GM19467 (cell line): ENCODE results near the gene GNAQ.
"Not testable (repeated sequence)": the region's sequence is repeated elsewhere in the genome, so short reads cannot be mapped to it uniquely, and the experiment has no call there.

Experiments
- ATAC-seq: cut with Tn5 transposase; IDR thresholded peaks from one replicate; pipeline ENCODE4 v1.9.1; 2021; ENCODE audit warnings: mild to moderate bottlenecking, moderate library complexity; ENCODE audit not compliant: unreplicated experiment

Gene GNAQ

DNA sequence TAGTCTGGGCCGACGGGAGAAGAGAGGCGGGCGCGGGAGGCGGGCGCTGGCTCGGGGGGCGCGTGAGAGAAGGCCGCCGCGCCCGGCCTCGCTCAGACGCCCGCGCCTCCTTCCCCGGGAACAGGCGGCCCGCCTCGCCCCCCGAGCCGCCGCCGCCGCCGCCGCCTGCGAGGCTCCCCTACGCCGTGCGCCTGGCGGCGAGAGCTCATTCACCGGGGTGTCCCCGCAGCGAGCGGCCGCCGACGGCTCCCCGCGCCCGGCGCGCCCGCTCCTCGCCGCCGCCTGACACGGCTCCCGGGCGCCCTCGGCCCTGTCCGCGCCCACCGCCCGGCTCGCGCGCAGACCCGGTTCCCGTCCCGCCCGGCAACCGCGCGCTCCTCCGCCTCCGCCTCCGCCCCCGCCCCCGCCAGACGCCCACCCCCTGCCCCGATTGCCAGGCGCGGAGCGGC is at the start of gene GNAQ:
TSS of gene GNAQ (minus strand) at position 368 of the 449 bp plus-strand sequence. CDS start 576 bp downstream, outside the sequence.
- no peak for ATAC-seq

DNA sequence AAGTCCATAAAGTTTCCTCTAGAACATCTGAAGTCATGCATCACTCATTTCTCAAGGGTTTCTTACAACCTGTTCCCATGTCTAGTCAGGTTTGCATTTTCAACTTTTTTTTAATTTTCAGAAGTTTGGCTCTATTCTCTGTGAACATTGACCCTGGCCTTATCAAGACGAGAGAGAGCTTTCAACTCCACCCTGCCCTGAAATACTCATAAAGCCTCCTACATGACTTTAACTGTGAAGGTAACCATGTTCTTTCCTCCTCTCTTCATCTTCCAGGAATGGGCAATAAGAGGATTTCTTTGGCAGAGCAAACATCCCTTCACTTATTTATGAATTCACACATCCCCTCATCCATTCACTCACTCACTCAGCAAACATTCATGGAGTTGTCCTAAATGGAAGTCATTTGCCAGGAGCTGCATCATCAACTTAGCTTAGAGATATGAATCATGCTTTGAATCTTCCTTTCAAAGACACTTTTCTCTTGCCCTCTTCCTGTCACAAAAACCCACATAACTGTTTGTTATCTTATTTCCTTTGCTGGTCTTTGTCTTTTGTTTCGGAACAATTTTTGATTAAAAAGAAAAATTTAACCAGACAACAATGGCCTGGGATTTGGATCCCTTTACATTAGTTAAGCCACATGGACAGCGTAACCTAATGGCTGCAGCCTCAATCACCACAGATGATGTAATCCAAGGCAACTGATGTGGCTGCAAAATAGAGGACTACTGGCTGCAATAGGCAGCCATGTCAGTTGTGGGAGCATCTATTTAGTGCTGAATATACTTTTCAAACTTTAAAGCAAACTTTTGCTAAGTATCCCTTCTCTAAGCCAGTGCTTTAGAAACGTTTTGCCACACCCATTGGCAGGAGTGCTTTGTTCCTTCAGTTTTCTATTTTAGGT is 43.0 kb upstream of the GNAQ start:
- no peak for ATAC-seq

DNA sequence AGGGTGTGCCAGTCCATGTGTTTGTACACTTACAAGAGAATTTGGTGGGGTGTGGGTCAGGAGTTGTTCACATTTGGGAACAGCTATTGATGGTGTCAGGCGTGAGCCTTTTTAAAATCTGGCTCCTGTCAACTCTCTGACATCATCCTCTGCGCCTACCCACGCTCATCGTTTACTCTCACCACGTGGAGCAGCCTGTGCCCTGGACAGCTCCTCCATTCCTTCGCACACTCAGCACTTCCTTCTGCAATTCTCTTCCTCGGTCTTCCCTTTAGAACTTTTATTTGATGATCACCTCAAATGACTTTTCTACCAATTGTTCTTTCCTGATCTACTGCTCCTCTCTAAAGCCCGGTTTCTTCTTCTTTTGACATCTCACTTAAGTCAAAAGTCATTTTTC is 42.1 kb upstream of the GNAQ start:
- no peak for ATAC-seq

DNA sequence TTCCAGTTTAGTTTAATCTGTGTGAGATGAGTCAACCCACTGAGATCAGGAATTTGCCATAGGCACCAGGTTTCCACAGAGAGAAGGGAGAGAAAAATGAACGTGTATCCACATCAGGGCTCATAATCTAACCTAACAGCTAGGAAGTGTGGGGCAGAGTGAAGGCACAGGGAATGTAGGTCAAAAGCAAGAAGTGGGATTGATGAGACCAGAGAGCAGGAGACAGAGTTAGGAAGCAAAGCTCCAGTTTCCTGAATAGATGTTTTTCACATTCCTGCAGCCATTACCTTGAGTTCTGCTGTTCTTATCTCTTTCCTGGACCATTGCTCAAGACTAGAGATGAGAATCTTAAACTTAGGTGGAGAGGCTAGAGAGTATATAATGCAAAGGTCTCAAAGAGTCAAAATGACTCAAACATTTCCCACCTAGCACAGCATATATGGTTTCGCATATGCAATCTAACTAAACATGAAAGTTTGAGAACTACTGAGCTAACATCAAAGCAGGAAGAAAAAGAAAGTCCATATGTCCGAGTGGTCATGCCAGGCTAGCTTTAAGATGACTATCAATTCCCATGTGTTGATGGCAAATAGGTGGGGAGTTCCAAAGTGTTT is 41.1 kb upstream of the GNAQ start:
- ATAC-seq = no peak

DNA sequence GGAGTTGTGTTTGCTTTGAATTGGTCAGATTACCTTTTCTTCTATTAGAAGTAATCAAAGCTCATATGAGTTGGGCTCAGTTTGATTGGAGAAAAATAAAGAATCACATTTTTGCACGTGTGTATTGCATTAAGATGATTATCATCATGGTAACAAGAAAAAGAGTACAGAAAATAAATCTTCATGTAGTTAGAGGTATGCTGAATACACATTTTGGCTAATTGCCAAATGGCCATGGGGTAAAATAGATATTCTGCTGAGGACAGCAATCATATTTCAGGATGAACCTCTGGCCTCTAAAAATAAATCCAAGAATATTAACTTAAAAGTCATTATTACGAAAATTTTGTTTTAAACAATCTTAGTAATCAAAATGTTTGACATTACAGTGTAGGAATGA is 38.9 kb upstream of the GNAQ start:
- ATAC-seq = no peak

DNA sequence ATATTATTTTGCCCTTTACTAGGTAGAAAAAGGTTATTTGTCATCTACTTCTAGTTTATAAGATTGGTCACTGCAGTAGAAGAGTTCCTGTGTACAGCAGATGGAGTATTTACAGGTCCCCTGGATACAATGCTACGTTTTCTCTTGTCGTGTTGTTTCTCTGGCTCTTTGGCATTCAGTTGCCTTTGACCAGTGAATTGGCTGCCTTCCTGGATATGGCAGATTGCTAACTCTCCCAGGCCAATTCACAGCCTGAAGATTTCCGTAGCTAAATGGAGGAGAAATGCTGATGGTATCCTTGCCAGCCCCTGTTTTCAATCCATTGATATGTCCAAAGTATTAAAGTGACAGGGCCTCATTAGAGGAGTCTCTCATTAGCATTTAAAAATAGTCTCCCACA is 32.5 kb upstream of the GNAQ start:
- no peak for ATAC-seq

DNA sequence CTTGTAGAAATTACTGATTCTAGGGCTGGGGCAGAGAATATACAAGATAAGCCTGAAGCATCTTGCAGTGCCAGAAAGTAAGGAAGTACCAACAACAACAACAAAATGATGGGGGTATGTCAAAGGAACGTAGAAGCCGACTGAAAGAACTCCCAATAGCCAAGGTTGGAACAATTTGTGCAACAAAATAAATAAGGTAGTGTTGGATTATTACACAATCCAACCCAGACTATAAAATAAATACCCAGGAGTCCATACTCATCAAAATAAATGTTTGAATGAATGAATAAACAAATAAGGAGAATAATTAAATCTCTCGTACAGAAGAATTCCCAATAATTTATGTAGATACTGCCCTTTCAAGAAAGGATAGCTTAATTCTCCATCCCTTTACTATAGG is 31.1 kb upstream of the GNAQ start:
- no peak for ATAC-seq

DNA sequence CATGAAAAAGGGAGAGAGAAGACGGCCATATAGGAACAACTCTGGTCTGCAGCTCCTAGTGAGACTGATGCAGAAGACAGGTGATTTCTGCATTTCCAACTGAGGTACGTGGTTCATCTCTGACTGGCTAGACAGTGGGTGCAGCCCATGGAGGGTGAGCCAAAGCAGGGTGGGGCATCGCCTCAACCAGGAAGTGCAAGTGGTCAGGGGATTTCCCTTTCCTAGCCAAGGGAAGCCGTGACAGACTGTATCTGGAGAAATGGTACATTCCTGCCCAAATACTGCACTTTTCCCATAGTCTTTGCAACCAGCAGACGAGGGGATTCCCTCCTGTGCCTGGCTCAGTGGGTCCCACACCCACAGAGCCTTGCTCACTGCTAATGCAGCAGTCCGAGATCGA is 22.6 kb upstream of the GNAQ start:
- ATAC-seq = not testable (repeated sequence)

DNA sequence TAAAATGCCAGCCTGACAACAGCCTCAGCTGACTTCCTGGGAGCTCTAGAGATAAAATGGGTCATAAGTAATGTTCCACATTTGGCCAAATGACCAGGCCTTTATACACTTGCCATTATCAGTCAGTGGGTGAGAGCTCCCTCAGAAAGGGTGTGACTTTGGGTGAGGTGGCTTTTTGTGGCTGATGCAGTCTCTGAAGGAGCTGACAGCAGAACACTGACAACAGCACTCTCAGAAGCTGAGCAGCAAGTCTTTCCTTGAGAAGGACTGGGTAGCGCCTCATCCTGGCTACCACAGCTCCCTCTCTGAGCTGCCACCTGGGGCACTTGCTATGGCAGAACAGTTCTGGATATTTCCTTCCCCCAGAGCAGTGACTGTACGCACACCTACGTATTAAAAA is 22.0 kb upstream of the GNAQ start:
- no peak for ATAC-seq

DNA sequence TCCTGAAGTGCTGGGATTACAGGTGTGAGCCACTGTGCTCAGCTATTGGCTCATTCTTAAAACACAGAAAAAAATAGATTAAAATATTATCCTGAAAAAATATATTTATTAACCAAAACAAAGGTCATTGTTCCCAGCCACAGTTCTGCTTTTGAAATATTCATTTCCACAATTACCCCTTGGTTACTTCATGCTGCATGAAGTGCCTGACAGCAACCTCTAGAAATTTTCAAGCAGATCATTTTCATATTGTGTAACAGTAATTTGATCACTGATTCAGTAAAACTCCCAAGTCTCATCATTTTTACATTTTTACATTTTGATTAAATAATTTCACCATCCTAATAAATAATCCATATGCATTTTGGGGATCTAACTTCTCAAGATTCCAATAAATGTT is 18.8 kb upstream of the GNAQ start:
- no peak for ATAC-seq

DNA sequence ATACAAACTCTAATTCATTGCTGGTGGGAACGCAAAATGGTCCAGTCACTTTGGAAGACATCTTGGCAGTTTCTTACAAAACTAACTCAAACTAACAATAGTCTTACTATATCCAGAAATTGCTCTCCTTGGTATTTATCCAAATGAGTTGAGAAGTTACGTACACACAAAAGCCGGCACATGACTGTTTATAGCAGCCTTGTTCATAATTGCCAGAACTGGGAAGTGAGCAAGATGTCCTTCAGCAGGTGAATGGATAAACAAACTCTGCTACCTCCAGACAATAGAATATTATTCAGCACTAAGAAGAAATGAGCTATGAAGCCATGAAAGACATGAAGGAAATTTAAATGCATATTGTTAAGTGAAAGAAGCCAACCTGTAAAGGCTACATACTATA is 17.9 kb upstream of the GNAQ start:
- ATAC-seq = no peak

DNA sequence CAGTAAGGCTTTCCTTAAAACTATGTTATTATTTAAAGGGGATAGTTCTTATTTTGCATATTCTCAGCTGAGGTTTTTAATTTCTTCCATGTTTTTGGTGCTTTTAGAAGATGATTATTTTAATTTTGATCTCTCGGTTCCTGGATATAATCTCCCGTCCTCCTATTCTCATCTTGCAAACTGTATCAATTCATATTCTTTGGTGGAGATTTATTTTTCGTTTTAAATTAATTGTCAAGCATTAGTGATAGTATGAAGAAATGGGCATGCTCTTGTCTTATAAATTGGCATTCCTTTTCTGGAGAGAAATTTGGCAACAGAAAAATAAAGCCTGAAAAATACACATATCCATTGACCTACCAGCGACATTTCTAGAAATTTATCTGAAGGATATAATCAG is 15.5 kb upstream of the GNAQ start:
- ATAC-seq = no peak

DNA sequence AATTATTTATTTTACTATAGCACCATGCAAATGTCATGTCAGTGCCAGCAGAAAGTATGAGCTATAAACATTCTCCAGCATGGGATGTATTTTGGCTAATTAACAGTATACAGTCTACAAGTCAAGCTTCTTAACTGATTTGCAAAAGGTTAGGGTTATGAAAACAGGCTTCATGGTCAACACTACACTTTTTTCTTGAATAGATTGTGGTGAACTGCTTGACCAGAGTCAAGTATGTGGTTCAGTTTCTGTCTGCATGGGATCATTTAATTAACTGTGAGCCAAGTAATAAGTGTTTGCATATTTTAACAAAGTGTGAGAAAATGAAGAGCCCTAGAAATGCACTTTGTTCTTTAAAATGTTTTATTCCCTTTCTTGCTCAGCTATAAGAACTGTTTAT is 14.5 kb upstream of the GNAQ start:
- ATAC-seq = no peak

DNA sequence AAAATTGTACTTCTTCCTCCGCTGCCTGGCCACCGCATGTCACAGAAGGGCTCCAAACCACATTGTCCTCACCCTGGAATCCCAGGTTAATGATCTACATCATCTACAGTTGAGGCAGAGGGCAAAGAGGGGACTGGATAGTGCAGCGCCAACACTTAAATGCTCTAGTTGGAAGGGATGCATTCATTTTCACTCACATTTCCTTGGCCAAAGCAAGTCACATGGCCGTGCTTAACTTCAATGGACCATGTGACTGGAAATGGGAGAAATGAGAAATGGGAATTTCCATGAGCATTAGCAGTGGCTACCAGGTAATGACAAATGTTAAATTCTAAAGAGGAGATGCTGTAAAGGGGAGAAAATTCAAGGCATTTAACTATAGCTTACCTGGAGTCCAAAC is 13.3 kb upstream of the GNAQ start:
- ATAC-seq = no peak

DNA sequence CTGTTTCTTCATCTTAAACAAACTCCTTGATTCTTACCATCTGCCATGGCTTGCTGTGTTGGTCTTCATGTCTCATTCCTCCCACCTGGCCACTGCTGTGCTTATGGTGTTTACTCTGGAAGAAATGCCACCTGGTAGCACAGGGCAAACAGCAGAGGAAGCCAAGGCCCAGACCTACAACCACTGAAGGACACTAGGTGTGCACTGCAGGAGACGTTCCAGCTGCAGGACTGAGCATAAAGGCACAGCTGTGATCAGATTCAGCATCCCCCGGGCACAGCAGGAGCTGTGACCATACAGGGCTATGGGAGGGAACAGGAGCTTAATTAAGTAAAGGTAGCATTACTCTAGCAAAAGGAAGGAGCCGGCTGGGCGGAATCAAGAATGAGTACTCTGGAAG is 12.6 kb upstream of the GNAQ start:
- no peak for ATAC-seq

DNA sequence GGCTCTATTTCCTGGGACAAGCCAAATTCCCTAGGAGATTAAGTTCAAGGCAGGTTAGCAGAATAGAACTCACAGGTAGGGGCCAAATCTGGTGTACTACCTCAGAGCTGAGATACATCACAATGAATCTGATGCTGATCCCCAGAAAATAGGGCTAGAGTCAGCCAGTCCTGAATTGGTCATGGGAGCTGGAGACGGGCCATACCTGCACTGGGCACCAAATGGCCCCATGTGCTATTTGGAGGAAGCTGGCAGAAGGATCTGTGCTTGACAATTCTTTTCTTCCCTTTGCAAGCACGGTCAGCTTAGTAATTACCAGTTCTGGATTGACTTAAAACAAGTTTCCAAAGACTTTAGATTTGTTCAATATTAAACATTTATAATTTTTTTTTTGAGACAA is 10.4 kb upstream of the GNAQ start:
- ATAC-seq = no peak

DNA sequence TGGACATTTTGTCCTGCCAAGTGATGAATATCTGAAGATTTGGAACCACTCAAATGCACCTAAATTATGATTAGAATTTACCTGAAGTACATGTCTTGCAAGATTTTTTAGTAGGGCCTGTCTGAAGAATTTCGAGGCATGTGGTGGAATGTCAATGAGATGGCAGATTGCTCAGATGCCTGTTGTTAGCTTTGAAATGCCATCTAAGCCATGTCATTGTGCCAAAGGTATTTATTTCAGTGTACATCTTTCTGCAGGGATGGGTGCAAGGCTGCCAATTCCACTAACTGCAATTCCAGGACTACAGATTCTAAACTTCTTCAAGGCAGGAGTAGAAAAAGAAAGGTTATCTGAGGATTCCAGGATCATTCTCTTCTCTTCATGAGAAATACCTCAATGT is 9.1 kb upstream of the GNAQ start:
- no peak for ATAC-seq

DNA sequence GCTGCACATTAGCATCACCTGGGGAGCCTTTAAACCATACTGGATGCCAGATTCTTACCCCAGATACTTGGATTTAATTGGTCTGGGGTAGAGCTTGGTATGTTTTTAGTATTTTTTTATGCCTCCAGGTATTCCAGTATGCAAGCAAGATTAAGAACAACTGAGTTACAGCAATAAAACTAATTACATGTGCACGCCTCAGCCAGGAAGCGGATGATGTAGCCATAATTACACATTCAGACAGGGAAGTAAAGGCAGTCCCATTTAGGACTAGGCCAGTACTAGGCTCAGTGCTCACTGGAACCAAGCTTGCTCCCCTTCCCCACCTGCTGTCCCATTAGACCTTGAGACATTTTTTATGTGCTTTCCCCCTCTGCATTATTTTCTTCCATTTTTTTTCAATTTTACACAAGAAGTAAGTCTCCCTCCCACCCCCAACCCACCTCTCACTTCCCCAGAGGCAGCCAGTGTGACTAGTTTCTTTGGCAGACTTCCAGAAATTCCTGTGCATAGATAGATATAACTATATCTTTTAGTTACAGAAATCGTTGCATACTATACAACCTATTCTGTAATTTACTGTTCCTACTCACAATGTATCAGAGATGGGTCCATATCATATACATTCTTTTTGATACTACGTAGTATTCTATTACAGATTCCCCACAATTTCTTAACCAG is 7.1 kb upstream of the GNAQ start:
- ATAC-seq = no peak

DNA sequence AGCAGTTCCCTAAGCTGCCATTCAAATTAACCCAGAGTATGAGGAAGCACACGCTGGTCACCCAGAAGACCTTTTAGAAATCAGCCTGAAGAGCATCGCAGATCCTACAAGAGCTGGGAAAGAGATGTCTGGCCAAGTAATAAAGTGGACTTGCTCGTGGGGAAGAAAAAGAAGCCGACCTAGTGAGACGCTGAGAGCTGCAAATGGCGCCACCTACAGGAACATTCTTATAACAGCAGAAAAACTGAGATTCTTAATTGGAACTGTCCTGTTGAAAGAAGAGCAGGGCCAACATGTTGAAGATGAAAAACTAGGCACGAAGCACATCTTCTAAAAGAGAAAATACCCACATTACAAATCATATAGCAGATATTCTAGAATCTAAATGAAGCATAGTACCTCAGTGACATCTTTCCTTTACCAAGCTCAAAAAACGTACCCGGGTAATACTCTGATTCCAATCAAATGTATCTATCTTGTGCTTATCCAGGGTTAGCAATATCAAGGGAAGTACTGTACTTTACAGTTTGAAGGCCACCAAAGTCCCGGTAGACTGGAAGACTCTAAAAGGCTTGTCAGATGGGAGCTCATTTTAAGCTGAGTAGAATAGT is 3.9 kb upstream of the GNAQ start:
- ATAC-seq = no peak

DNA sequence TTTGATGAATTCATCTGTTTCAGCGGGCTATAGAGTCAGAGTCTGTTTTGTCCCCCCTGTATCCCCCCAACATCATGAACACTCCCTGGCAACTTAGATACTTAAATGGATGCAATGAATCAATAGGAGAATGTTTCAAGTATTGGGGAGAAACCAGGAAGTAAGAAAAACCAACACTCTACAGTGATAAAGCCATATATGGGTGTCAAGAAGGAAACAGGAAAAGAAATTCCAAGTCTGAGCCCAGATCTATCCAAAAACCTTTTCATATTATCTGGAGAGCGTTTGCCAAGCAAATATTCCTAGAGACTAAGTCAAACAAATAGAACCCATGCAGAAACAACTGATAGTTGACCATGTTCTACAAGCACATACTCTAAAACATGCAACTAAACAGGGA is 2.3 kb upstream of the GNAQ start:
- ATAC-seq = no peak

DNA sequence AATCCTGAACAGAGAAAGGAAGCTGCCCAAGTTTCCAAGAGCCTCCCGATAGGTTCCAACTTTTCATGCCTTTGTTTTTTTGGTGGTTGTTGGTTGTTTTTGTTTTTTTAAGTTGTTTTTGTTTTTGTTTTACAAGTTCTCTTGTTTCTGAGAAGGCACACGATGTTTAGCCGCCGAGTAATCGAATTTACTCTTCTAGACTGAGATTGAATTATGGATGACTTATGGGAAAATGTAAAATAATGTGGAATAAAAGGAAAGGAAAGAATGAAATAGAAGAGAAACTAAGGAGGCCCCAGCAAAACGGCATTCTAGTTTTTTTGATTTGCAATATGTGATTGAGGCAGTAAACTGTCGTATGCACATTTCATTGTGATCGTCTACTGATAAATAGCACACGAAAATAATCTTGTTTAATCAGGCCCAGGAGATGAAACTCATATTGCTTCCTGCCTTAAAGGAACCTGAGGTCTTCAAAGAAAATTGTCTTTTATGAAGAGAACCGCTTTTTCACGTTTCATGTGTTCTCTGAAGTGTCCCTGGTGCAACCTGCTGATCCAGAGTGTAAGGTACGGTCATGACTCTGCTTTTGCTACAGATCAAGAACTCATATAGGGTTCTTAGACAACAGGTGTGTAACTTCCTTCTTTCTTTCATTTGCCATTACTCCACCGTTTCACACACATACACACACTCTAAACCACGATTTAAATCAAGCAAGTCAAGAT is 1.3 kb upstream of the GNAQ start:
- ATAC-seq = no peak
